Osteoblast (primary cell): ENCODE measurements around the gene SAMD4A. TPM values are rescaled to one million over a fixed set of nuclear protein-coding genes. Genes with fewer than 3 reads are reported as not detected.

Experiments used
- DNase-seq: peaks from one replicate; pipeline ENCODE4 v3.0.0; 2011; ENCODE audit warnings: low spot score, mixed read lengths; ENCODE audit not compliant: insufficient read length; ENCODE audit errors: missing footprints
- H2AFZ ChIP-seq: 2 replicates; pipeline ENCODE4 v1.6.0; 2011; ENCODE audit warnings: mild to moderate bottlenecking, low read length
- H3K27ac ChIP-seq: 2 replicates; pipeline ENCODE4 v1.5.1; 2011; ENCODE audit warnings: mild to moderate bottlenecking, low read depth, low read length, moderate library complexity
- H3K27me3 ChIP-seq: 2 replicates; pipeline ENCODE4 v1.6.0; 2012; ENCODE audit warnings: mild to moderate bottlenecking, control low read depth, inconsistent platforms, low read length, moderate library complexity; ENCODE audit not compliant: insufficient read depth
- H3K36me3 ChIP-seq: 2 replicates; pipeline ENCODE4 v1.5.1; 2011; ENCODE audit warnings: mild to moderate bottlenecking, low read length, control low read depth, moderate library complexity; ENCODE audit not compliant: insufficient read depth
- H3K4me1 ChIP-seq: 2 replicates; pipeline ENCODE4 v1.5.1; 2011; ENCODE audit warnings: mild to moderate bottlenecking, low read length, control low read depth, moderate library complexity; ENCODE audit not compliant: insufficient read depth
- H3K4me2 ChIP-seq: 2 replicates; pipeline ENCODE4 v1.6.0; 2011; ENCODE audit warnings: mild to moderate bottlenecking, low read length; ENCODE audit not compliant: insufficient read depth
- H3K4me3 ChIP-seq: fragments of 200-600 bp; sonication (generic); 3 replicates; pipeline ENCODE4 v1.5.1; 2012; ENCODE audit warnings: mild to moderate bottlenecking, low read length, inconsistent platforms; ENCODE audit not compliant: insufficient read depth
- H3K79me2 ChIP-seq: 2 replicates; pipeline ENCODE4 v1.6.0; 2012; ENCODE audit warnings: mild to moderate bottlenecking, low read length, control low read depth, inconsistent platforms; ENCODE audit not compliant: insufficient read depth
- H3K9me3 ChIP-seq: 2 replicates; pipeline ENCODE4 v1.5.1; 2011; ENCODE audit warnings: low read depth, low read length, control low read depth
- H4K20me1 ChIP-seq: 2 replicates; pipeline ENCODE4 v1.6.0; 2012; ENCODE audit warnings: mild to moderate bottlenecking, low read length, control low read depth; ENCODE audit not compliant: insufficient read depth
- total RNA-seq: library from RNA; depleted of rRNA; stranded (reverse); fragments of >200 nt; gene quantifications from 2 replicates; pipeline ENCODE4 v1.2.3, GENCODE V29; 2012
- TF ChIP-seq, protein P1 (sequence below): IDR thresholded peaks from 2 replicates; pipeline ENCODE4 v1.5.1; 2011; ENCODE audit warnings: mild to moderate bottlenecking, low read depth, low read length, moderate library complexity; ENCODE audit errors: extremely low read depth

Gene SAMD4A
- total RNA-seq, 1 donor = 26.1 TPM

DNA sequence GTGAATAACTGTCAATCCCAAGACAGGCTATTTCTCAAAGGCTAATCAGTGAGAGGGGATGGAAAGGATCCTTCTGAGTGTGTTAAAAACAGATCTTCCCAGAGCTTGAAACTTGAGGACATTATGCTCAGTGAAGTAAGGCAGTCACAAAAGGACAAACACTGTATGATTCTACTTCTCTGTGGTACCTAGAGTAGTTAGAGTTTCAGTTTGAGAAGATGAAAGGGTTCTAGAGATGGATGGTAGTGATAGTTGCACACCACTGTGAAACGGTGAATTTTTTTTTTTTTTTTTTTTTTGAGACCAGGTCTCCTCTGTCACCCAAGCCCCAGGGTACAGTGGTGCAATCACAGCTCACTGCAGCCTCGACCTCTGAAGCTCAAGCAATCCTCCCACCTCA, 133.8 kb downstream of the SAMD4A start:
- no peak for DNase-seq
- Histone ChIP-seq H3K36me3 (peaks cover 9% of the 10 kb centered on the region), H3K4me2 (no peak overlapping the region), H3K4me1 (peaks cover 4% of the 10 kb centered on the region), H4K20me1 (peaks cover 10% of the 10 kb centered on the region), H3K9me3 (no peaks in the 10 kb centered on the region), H3K27ac (no peak overlapping the region), H2AFZ (no peak overlapping the region), H3K79me2 (peaks cover 44% of the 10 kb centered on the region), H3K27me3 (no peaks in the 10 kb centered on the region), H3K4me3 (no peak overlapping the region)
- TF ChIP-seq, protein P1, sequence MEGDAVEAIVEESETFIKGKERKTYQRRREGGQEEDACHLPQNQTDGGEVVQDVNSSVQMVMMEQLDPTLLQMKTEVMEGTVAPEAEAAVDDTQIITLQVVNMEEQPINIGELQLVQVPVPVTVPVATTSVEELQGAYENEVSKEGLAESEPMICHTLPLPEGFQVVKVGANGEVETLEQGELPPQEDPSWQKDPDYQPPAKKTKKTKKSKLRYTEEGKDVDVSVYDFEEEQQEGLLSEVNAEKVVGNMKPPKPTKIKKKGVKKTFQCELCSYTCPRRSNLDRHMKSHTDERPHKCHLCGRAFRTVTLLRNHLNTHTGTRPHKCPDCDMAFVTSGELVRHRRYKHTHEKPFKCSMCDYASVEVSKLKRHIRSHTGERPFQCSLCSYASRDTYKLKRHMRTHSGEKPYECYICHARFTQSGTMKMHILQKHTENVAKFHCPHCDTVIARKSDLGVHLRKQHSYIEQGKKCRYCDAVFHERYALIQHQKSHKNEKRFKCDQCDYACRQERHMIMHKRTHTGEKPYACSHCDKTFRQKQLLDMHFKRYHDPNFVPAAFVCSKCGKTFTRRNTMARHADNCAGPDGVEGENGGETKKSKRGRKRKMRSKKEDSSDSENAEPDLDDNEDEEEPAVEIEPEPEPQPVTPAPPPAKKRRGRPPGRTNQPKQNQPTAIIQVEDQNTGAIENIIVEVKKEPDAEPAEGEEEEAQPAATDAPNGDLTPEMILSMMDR = no peak

GRCh38 chr14:54702014-54702491, 135.1 kb downstream of the SAMD4A start:
- Histone ChIP-seq H4K20me1 (peaks cover 10% of the 10 kb centered on the region), H3K9me3 (no peaks in the 10 kb centered on the region), H3K4me1 (peaks cover 4% of the 10 kb centered on the region), H3K4me3 (no peak overlapping the region), H3K79me2 (peaks cover 48% of the 10 kb centered on the region), H2AFZ (no peak overlapping the region), H3K27me3 (no peaks in the 10 kb centered on the region), H3K36me3 (peaks cover 9% of the 10 kb centered on the region), H3K4me2 (no peak overlapping the region), H3K27ac (no peak overlapping the region)
- no peak for DNase-seq
- TF ChIP-seq, protein P1 = no peak

GRCh38 chr14:54702492-54702891, 135.6 kb downstream of the SAMD4A start:
- TF ChIP-seq, protein P1 = no peak
- H4K20me1 ChIP-seq = peaks cover 10% of the 10 kb centered on the region
- no peak overlapping the region for H2AFZ ChIP-seq
- DNase-seq = no peak
- H3K4me1 ChIP-seq = peaks cover 4% of the 10 kb centered on the region
- no peak overlapping the region for H3K27ac ChIP-seq
- H3K4me2 ChIP-seq = no peak overlapping the region
- no peak overlapping the region for H3K4me3 ChIP-seq
- H3K36me3 ChIP-seq = peaks cover 9% of the 10 kb centered on the region
- H3K79me2 ChIP-seq = peaks cover 45% of the 10 kb centered on the region
- no peaks in the 10 kb centered on the region for H3K27me3 ChIP-seq
- H3K9me3 ChIP-seq = no peaks in the 10 kb centered on the region

DNA sequence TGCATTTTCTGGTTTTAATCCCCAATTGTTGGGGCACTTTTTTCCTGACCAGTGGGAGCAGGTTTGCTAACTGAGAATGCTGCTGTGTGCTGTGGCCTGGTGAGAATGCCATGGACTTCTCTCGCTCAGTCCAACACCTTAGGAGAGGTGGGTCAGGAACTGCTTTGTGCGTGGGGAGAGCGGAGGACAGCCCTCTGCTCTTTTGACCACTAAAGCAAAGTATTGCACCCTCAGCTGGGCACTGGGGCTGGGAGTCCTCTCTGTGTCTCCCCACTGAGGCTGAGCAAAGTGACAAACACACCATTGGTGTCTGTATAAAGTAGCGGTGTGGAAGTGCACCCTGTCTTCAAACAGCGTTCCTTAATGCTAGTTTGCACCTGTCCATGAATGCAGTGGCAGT, 136.2 kb downstream of the SAMD4A start:
- Histone ChIP-seq H4K20me1 (peaks cover 10% of the 10 kb centered on the region), H3K27me3 (no peaks in the 10 kb centered on the region), H3K79me2 (peaks cover 45% of the 10 kb centered on the region), H3K36me3 (peaks cover 9% of the 10 kb centered on the region), H3K27ac (no peak overlapping the region), H3K4me3 (no peak overlapping the region), H3K4me2 (no peak overlapping the region), H3K9me3 (no peaks in the 10 kb centered on the region), H2AFZ (no peak overlapping the region), H3K4me1 (peaks cover 4% of the 10 kb centered on the region)
- no peak for DNase-seq
- TF ChIP-seq, protein P1 = no peak
